AG09309 (cell line): Measurements from ENCODE around the gene CPA5.

Experiments
- DNase-seq: peaks from one replicate; pipeline ENCODE4 v3.0.0-alpha.2; 2010; ENCODE audit warnings: low read depth
- H3K4me3 ChIP-seq: 2 replicates; pipeline ENCODE4 v1.5.1; 2011; ENCODE audit warnings: mild to moderate bottlenecking, low read depth, low read length, moderate library complexity; ENCODE audit not compliant: control insufficient read depth
- CTCF ChIP-seq: IDR thresholded peaks from 2 replicates; pipeline ENCODE4 v1.5.1; 2011; ENCODE audit warnings: mild to moderate bottlenecking, low read depth, low read length, inconsistent platforms; ENCODE audit not compliant: insufficient read depth, control insufficient read depth; ENCODE audit errors: missing control alignments

CPA5 gene

GRCh38 chr7:130380861-130381455 is 36.3 kb downstream of the CPA5 start:
- no peak for DNase-seq
- no peak for TF ChIP-seq CTCF
- no peak overlapping the region for H3K4me3 ChIP-seq

GRCh38 chr7:130381468-130382312 is 37.1 kb downstream of the CPA5 start:
- no peak overlapping the region for H3K4me3 ChIP-seq
- no peak for TF ChIP-seq CTCF
- no peak for DNase-seq

GRCh38 chr7:130383187-130383980 is 38.8 kb downstream of the CPA5 start:
- DNase-seq, result no peak
- TF ChIP-seq CTCF, result no peak
- H3K4me3 ChIP-seq, result no peak overlapping the region

- DNase-seq, result no peak
- TF ChIP-seq CTCF, result no peak
- H3K4me3 ChIP-seq, result no peak overlapping the region
Observed at GRCh38 chr7:130384371-130384801, 39.8 kb downstream of the CPA5 start.

- H3K4me3 ChIP-seq, result no peak overlapping the region
- no peak for DNase-seq
- no peak for TF ChIP-seq CTCF
Observed at GRCh38 chr7:130384841-130385599, 40.4 kb downstream of the CPA5 start.

GRCh38 chr7:130385600-130386066 is 41.0 kb downstream of the CPA5 start:
- no peak for TF ChIP-seq CTCF
- DNase-seq, result no peak
- H3K4me3 ChIP-seq, result no peak overlapping the region
